ENCODE measurements around the gene HEMGN.

HEMGN gene

DNA sequence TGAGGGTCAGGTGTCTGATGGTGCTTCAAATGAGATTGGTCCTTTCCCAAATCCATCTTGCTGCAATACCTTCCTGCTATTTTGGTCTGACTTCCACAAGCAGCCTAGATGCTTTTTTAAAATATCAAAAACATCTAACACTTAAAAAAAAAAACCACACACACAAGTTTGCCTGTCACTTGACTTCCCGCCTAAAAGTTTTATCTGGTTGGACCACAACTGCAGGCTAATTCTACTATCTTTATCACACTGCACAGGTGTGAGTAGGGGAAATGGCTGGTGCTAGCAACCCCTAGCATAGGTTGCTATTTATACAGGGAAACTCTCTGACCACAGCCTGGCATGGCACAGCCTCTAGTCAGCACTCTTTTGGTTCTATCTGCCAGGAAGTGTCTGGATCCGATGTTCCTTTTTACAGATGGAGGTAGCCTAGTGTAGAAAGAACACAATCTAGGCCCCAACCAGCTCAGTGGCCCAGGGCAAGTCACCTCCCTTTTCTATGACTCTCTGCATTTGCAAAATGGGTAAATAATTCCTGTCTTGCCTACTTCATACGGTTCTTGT is at the start of gene HEMGN:
Gene HEMGN, minus strand, starts transcription at position 92 of the 564 bp plus-strand sequence. Its CDS starts 36 bp downstream, at position 56.
- H3K36me3 Mint-ChIP-seq (ENCODE audit: low read depth), result no peaks in the 10 kb centered on the region
- peaks cover 15% of the 10 kb centered on the region for H3K4me1 Mint-ChIP-seq (ENCODE audit: low read depth)
- H3K4me3 Mint-ChIP-seq, result peak within 1 kb of the TSS; percentile 30
- H3K27me3 Mint-ChIP-seq, result no peaks in the 10 kb centered on the region
- H3K27ac Mint-ChIP-seq, result peak within 1 kb of the TSS; percentile 53
- no peaks in the 10 kb centered on the region for H3K9me3 Mint-ChIP-seq

- Mint-ChIP-seq H3K36me3 (ENCODE audit: low read depth) (peaks cover 49% of the 10 kb centered on the region), H3K27ac (peak overlapping the region; percentile 76), H3K27me3 (no peaks in the 10 kb centered on the region), H3K4me3 (peak overlapping the region; percentile 85), H3K4me1 (ENCODE audit: low read depth) (peaks cover 72% of the 10 kb centered on the region), H3K9me3 (no peaks in the 10 kb centered on the region)
These were observed 49.5 kb upstream of the HEMGN start for GRCh38 chr9:97987487-97987886.

- peak overlapping the region; percentile 95 for H3K27ac Mint-ChIP-seq
- H3K27me3 Mint-ChIP-seq, result no peaks in the 10 kb centered on the region
- peaks cover 35% of the 10 kb centered on the region for H3K36me3 Mint-ChIP-seq (ENCODE audit: low read depth)
- H3K9me3 Mint-ChIP-seq, result no peaks in the 10 kb centered on the region
- peaks cover 62% of the 10 kb centered on the region for H3K4me1 Mint-ChIP-seq (ENCODE audit: low read depth)
- peak overlapping the region; percentile 85 for H3K4me3 Mint-ChIP-seq
These were observed 47.3 kb upstream of the HEMGN start for GRCh38 chr9:97985058-97985861.

DNA sequence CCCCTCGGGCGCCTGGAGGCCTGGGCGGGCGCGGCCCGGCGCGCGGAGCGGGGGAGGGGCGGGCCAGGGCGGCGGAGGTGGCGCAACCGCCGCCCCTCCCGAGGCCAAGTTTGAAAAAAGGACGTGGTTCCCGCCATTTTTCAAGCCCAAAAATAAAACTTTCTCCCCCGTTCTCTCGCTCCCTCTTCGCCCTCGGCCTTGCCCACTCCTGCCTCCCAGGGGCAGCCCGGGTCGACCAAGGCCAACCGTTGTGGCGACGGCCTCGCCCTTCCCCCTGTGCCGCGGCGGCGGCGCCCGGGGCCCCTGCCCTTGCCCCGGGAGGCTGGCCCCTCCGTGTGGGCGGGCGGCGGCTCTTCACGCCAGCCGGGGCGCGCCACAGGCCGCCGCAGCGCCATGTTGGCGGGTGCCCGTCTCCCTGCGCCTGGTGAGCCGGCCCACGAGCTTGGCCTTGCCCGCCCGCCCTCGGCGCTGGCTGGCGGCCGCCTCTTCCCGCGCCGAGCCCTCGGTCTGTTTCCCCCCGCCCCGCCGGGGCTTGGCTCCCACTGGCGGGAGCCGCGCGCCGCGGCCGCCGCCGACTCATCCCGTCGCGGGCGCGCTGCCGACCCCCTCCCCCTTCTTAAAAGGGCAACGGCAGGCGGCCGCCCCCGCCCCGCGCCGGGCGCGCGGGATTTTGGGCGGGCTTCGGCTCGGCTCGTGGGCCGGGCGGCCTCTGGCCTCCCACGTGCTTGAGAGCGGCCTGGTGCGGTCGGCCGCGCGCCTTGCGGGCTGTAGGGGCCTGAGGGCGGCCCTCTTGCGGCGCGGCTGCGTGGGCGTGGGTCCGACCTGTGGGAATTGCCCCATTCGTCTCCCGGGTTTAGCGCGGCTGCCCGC is 46.5 kb upstream of the HEMGN start:
- Mint-ChIP-seq H3K4me3 (peak overlapping the region; percentile 75), H3K4me1 (ENCODE audit: low read depth) (peaks cover 59% of the 10 kb centered on the region), H3K27ac (peak overlapping the region; percentile 83), H3K36me3 (ENCODE audit: low read depth) (peaks cover 35% of the 10 kb centered on the region), H3K9me3 (no peaks in the 10 kb centered on the region), H3K27me3 (no peaks in the 10 kb centered on the region)

DNA sequence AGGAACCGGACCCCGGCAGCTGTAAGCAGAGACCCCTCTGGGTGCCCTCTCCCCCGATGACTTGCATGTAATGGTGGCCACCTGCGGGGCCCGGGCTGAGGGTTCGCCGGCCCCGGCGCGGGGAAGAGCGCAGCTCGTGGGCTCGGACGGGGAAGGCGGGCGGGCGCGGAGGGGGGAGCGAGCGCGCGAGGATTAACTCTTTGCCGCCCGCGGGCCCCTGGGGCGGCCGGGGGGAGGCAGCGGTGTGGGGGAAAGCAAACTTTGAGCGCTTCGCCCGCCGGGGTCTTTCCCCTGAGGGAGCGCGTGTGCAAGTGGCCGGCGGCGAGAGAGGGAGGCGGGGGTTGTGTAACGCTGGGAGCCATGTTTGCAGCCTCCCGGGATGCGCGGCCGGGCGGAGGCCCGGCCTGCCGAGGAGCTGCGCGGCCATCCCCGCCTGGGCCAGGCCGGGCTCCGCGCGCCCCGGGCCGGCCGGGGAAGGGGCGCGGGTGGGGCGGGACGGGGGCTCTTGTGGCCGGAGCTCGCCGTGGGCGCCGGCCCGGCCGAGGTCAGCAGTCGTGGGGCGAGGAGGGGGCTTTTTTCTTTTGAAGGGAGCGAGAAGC is 45.7 kb upstream of the HEMGN start:
- Mint-ChIP-seq H3K9me3 (no peaks in the 10 kb centered on the region), H3K27ac (peak overlapping the region; percentile 84), H3K36me3 (ENCODE audit: low read depth) (peaks cover 32% of the 10 kb centered on the region), H3K4me1 (ENCODE audit: low read depth) (peaks cover 51% of the 10 kb centered on the region), H3K27me3 (no peaks in the 10 kb centered on the region), H3K4me3 (peak overlapping the region; percentile 80)

GRCh38 chr9:97982683-97983588 is 45.0 kb upstream of the HEMGN start, which contains the start of gene ANP32B:
Gene ANP32B (plus strand): TSS chr9:97983341. CDS start chr9:97983556, 215 bp downstream.
- peak within 1 kb of the TSS; percentile 86 for H3K4me3 Mint-ChIP-seq
- no peaks in the 10 kb centered on the region for H3K9me3 Mint-ChIP-seq
- H3K4me1 Mint-ChIP-seq (ENCODE audit: low read depth), result peaks cover 44% of the 10 kb centered on the region
- no peaks in the 10 kb centered on the region for H3K27me3 Mint-ChIP-seq
- peaks cover 27% of the 10 kb centered on the region for H3K36me3 Mint-ChIP-seq (ENCODE audit: low read depth)
- H3K27ac Mint-ChIP-seq, result peak within 1 kb of the TSS; percentile 93

GRCh38 chr9:97981846-97982682 is 44.1 kb upstream of the HEMGN start:
- Mint-ChIP-seq H3K9me3 (no peaks in the 10 kb centered on the region), H3K27ac (peak overlapping the region; percentile 93), H3K36me3 (ENCODE audit: low read depth) (peaks cover 20% of the 10 kb centered on the region), H3K27me3 (no peaks in the 10 kb centered on the region), H3K4me3 (peak overlapping the region; percentile 86), H3K4me1 (ENCODE audit: low read depth) (peaks cover 35% of the 10 kb centered on the region)

DNA sequence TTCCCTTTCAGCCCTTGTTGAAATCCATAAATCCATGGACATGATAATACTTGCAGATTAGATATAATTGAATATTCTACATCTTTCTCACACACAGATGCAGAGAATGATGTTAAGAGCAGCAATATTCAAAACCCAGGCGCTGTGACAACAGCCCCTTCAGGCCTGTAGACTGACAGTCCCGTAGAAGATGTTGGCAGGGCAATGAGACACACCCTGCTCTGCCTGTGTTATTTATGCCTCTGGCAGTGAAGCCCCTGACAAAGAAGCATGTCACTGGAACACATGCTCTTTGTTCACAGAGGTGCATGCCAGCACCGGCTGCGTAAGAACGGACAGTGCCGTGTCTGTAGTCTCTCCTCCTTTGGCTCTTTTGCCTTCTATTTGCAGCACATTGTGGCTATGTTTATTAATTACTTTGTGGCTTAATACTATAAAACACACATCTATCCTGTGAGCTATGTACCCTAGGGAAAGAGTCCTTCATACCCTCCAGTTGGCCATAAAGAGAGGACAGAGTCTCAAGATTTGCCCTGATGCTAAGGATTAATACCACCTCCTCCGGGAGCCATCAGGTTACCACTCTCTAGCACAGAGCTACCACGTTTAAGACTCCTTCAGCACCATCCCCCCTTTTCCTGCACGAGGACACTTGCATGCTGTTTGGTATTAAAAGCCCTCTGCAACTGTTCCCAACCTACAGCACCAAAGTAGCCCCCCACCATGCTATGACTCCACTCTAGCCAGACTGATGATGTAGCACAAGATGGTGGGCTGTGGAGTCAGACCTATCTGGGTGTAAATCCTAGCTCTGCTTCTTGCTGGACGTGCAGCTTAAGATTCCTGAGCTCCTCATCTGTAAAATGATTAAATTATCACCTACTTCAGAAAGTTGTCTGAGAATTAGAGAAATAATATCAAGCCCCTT is 43.2 kb upstream of the HEMGN start:
- H3K4me1 Mint-ChIP-seq (ENCODE audit: low read depth), result peaks cover 26% of the 10 kb centered on the region
- peak overlapping the region; percentile 93 for H3K27ac Mint-ChIP-seq

GRCh38 chr9:97980479-97980803 is 42.5 kb upstream of the HEMGN start:
- Mint-ChIP-seq H3K4me1 (ENCODE audit: low read depth) (peaks cover 21% of the 10 kb centered on the region), H3K4me3 (no peak overlapping the region), H3K36me3 (ENCODE audit: low read depth) (peaks cover 3% of the 10 kb centered on the region), H3K27me3 (no peaks in the 10 kb centered on the region), H3K9me3 (no peaks in the 10 kb centered on the region), H3K27ac (no peak overlapping the region)

More for the DNA sequence above, 43.2 kb upstream of the HEMGN start:
- peaks cover 11% of the 10 kb centered on the region for H3K36me3 Mint-ChIP-seq (ENCODE audit: low read depth)
- no peaks in the 10 kb centered on the region for H3K9me3 Mint-ChIP-seq
- no peaks in the 10 kb centered on the region for H3K27me3 Mint-ChIP-seq
- peak overlapping the region; percentile 86 for H3K4me3 Mint-ChIP-seq

GRCh38 chr9:97979788-97980478 is 42.0 kb upstream of the HEMGN start:
- peaks cover 18% of the 10 kb centered on the region for H3K4me1 Mint-ChIP-seq (ENCODE audit: low read depth)
- H3K36me3 Mint-ChIP-seq (ENCODE audit: low read depth), result peaks cover 4% of the 10 kb centered on the region
- peaks cover 4% of the 10 kb centered on the region for H3K9me3 Mint-ChIP-seq
- H3K27ac Mint-ChIP-seq, result peak overlapping the region; percentile 16
- H3K27me3 Mint-ChIP-seq, result no peaks in the 10 kb centered on the region
- H3K4me3 Mint-ChIP-seq, result no peak overlapping the region

DNA sequence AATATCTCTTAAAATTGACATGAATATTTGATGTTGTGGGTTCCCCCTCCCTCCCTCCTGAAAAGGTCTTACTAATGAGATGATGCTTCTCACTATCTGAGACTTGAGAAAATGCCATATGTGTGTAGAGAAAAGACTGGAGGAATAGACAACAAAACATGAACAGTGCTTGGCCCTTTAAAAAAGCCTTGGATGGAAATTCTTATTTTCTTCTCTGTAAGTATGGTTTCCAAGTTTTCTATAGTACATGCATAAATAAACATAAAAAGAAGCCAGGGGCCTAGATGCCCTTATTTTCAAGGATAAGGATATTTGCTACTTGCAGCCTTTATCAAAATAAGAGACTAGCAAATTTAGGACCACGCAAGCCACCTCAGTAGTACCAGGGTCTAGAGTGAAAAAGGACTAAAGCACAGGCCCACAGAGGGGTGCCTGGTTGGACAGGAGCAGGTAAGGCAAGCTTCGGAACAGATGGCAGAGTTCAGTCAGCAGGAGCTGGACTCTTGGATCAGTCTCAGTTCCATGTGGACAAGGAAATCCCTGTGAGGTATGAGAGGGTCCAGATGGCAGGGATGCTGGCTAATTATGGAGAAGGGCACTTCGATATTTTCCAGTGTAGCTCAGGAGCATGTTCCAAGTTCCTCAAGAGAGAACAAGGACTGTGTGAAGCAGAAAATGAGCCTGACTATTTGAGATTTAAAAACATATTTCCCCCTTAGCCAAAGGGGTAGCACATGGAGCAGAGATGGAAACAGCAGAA is 40.6 kb upstream of the HEMGN start:
- Mint-ChIP-seq H3K4me3 (no peak overlapping the region), H3K27ac (no peak overlapping the region), H3K36me3 (ENCODE audit: low read depth) (peaks cover 4% of the 10 kb centered on the region)

More for the DNA sequence above, 40.6 kb upstream of the HEMGN start:
- Mint-ChIP-seq H3K27me3 (no peaks in the 10 kb centered on the region), H3K9me3 (peaks cover 4% of the 10 kb centered on the region), H3K4me1 (ENCODE audit: low read depth) (peaks cover 18% of the 10 kb centered on the region)
